HL-60 (cell line): ENCODE data around the gene PALLD.

Source experiments
- CTCF ChIP-seq: IDR thresholded peaks from one replicate; pipeline ENCODE4 v1.5.1; 2011; ENCODE audit warnings: low read length, control low read depth, inconsistent platforms; ENCODE audit not compliant: insufficient read depth
- GABPA ChIP-seq: IDR thresholded peaks from 2 replicates; pipeline ENCODE4 v1.6.1; 2012; ENCODE audit warnings: low read depth
- POLR2AphosphoS5 ChIP-seq: IDR thresholded peaks from 2 replicates; pipeline ENCODE4 v1.6.1; 2012; ENCODE audit warnings: low read depth
- REST ChIP-seq: IDR thresholded peaks from 2 replicates; pipeline ENCODE4 v1.6.1; 2012; ENCODE audit warnings: low read depth; ENCODE audit not compliant: insufficient replicate concordance
- SPI1 ChIP-seq: IDR thresholded peaks from 2 replicates; pipeline ENCODE4 v1.6.1; 2012; ENCODE audit warnings: low read depth, mild to moderate bottlenecking, borderline replicate concordance

GRCh38 chr4:168577624-168578023, 80.8 kb downstream of the PALLD start:
- TF ChIP-seq CTCF (no peak), POLR2AphosphoS5 (no peak), SPI1 (no peak), REST (no peak), GABPA (no peak)
